Adrenal gland (tissue), 12 donors: ENCODE results near the gene CLK2. TPM values are rescaled to one million over a fixed set of nuclear protein-coding genes. Genes with fewer than 3 reads are reported as not detected.

Experiments used
- polyA plus RNA-seq, 3 donors: library from polyadenylated mRNA; stranded (reverse); fragments of 200-250 nt in 2 of 3; fragments of 350-450 nt in 1 of 3; fragmentation: Illumina TruSeq in 1 of 3; extraction: RNeasy Lipid Tissue Mini Kit (QIAGEN cat#74804) in 1 of 3; gene quantifications; one replicate each; pipeline ENCODE4 v1.2.3, GENCODE V29; 2013 to 2014
- total RNA-seq, 9 donors: library from RNA; depleted of rRNA in 4 of 9; stranded (reverse); fragments of >200 nt in 4 of 9; fragments of 120-200 nt in 1 of 9; fragmentation: NEBNext Ultra II Directional in 1 of 9; extraction: Animal tissue kit (Norgen Biotek cat#: 25700) in 1 of 9; gene quantifications; one replicate each; pipeline versions ENCODE4 v1.1.0 to v1.2.4, GENCODE V29; 2013 to 2023
- donor health status: healthy with polysubstance abuse.
- donor health status: Bipolar disorder and iron deficiency.
- donor health status: DM: yes; HTN: yes; CAD: no.
- donor health status: DM: no; HTN: no; CAD: no.
- donor health status: DM: no; HTN: no; CAD: no.
- donor health status: DM: yes; HTN: yes; CAD: no.

CLK2 gene
- total and polyA plus RNA-seq, 12 donors = 10.7 to 162 (median 54.9) TPM

Other genes with a start within 250 kb of the CLK2 start
- gene DCST2, start 239.7 kb downstream of the CLK2 start, total RNA-seq = 1 to 10 TPM in 3 of 9 donors, under 1 TPM in 4, not detected in 2; 0.14 to 2.4 (median 0.90) TPM
- 10 to 100 TPM in 1 of 3 donors, 1 to 10 TPM in 1, under 1 TPM in 1; 0.24 to 15.2 (median 8.5) TPM for gene DCST2, start 239.7 kb downstream of the CLK2 start, polyA plus RNA-seq
- gene DCST1, start 239.7 kb downstream of the CLK2 start, total RNA-seq = not detected
- gene DCST1, start 239.7 kb downstream of the CLK2 start, polyA plus RNA-seq = not detected
- gene ADAM15, start 222.2 kb downstream of the CLK2 start, total RNA-seq = 10 to 100 TPM; 11.6 to 84.2 (median 58.3) TPM
- 100 to 1,000 TPM in 2 of 3 donors, 10 to 100 TPM in 1; 16.1 to 269 (median 240) TPM for gene ADAM15, start 222.2 kb downstream of the CLK2 start, polyA plus RNA-seq
- 10 to 100 TPM in 5 of 9 donors, 1 to 10 TPM in 4; 3.5 to 28.7 (median 12.7) TPM for gene EFNA4, start 209.8 kb downstream of the CLK2 start, total RNA-seq
- gene EFNA4, start 209.8 kb downstream of the CLK2 start, polyA plus RNA-seq = 10 to 100 TPM; 10.0 to 23.5 (median 12.1) TPM
- gene EFNA3, start 194.7 kb downstream of the CLK2 start, total RNA-seq = 1 to 10 TPM; 1.4 to 7.3 (median 2.7) TPM
- gene EFNA3, start 194.7 kb downstream of the CLK2 start, polyA plus RNA-seq = 1 to 10 TPM; 2.8 to 4.0 (median 3.7) TPM
- gene EFNA1, start 145.6 kb downstream of the CLK2 start, total RNA-seq = 10 to 100 TPM in 8 of 9 donors, 1 to 10 TPM in 1; 9.9 to 49.7 (median 27.7) TPM
- gene EFNA1, start 145.6 kb downstream of the CLK2 start, polyA plus RNA-seq = 10 to 100 TPM in 2 of 3 donors, 1 to 10 TPM in 1; 6.6 to 35.9 (median 30.2) TPM
- 100 to 1,000 TPM in 2 of 9 donors, 10 to 100 TPM in 7; 31.7 to 112 (median 50.6) TPM for gene SLC50A1, start 137.7 kb downstream of the CLK2 start, total RNA-seq
- 100 to 1,000 TPM in 1 of 3 donors, 10 to 100 TPM in 2; 55.2 to 172 (median 61.8) TPM for gene SLC50A1, start 137.7 kb downstream of the CLK2 start, polyA plus RNA-seq
- 100 to 1,000 TPM in 8 of 9 donors, 10 to 100 TPM in 1; 45.4 to 192 (median 159) TPM for gene DPM3, start 133.0 kb downstream of the CLK2 start, total RNA-seq
- gene DPM3, start 133.0 kb downstream of the CLK2 start, polyA plus RNA-seq = 1,000 to 10,000 TPM in 2 of 3 donors, 1 to 10 TPM in 1; 6.8 to 1,427 (median 1,371) TPM
- 100 to 1,000 TPM in 8 of 9 donors, 10 to 100 TPM in 1; 76.1 to 252 (median 154) TPM for gene KRTCAP2, start 100.2 kb downstream of the CLK2 start, total RNA-seq
- 100 to 1,000 TPM; 383 to 806 (median 704) TPM for gene KRTCAP2, start 100.2 kb downstream of the CLK2 start, polyA plus RNA-seq
- gene TRIM46, start 99.7 kb downstream of the CLK2 start, total RNA-seq = under 1 TPM in 7 of 9 donors, not detected in 2; 0.19 to 0.96 (median 0.44) TPM
- 1 to 10 TPM in 2 of 3 donors, under 1 TPM in 1; 0.38 to 5.6 (median 1.2) TPM for gene TRIM46, start 99.7 kb downstream of the CLK2 start, polyA plus RNA-seq
- 10 to 100 TPM in 7 of 9 donors, 1 to 10 TPM in 2; 7.1 to 38.6 (median 15.7) TPM for gene THBS3, start 65.6 kb downstream of the CLK2 start, total RNA-seq
- 100 to 1,000 TPM in 1 of 3 donors, 10 to 100 TPM in 1, 1 to 10 TPM in 1; 9.6 to 147 (median 71.3) TPM for gene THBS3, start 65.6 kb downstream of the CLK2 start, polyA plus RNA-seq
- gene MTX1, start 64.8 kb downstream of the CLK2 start, total RNA-seq = 10 to 100 TPM; 39.2 to 83.8 (median 45.6) TPM
- 100 to 1,000 TPM in 1 of 3 donors, 10 to 100 TPM in 2; 26.7 to 111 (median 79.8) TPM for gene MTX1, start 64.8 kb downstream of the CLK2 start, polyA plus RNA-seq
- 10 to 100 TPM in 7 of 9 donors, 1 to 10 TPM in 2; 8.5 to 43.0 (median 32.6) TPM for gene ENTREP3, start 18.0 kb downstream of the CLK2 start, total RNA-seq
- gene ENTREP3, start 18.0 kb downstream of the CLK2 start, polyA plus RNA-seq = 10 to 100 TPM; 10.3 to 26.9 (median 22.7) TPM
- gene SCAMP3, start 11.1 kb downstream of the CLK2 start, total RNA-seq = 100 to 1,000 TPM in 4 of 9 donors, 10 to 100 TPM in 5; 51.0 to 143 (median 98.6) TPM
- gene SCAMP3, start 11.1 kb downstream of the CLK2 start, polyA plus RNA-seq = 100 to 1,000 TPM in 1 of 3 donors, 10 to 100 TPM in 2; 41.9 to 102 (median 78.0) TPM
- 1 to 10 TPM; 1.0 to 6.5 (median 3.6) TPM for gene HCN3, start 4.0 kb upstream of the CLK2 start, total RNA-seq
- 10 to 100 TPM in 1 of 3 donors, 1 to 10 TPM in 2; 3.1 to 14.5 (median 6.2) TPM for gene HCN3, start 4.0 kb upstream of the CLK2 start, polyA plus RNA-seq
- under 1 TPM in 2 of 9 donors, not detected in 7; 0.18 to 0.34 TPM for gene PKLR, start 27.9 kb upstream of the CLK2 start, total RNA-seq
- under 1 TPM in 2 of 3 donors, not detected in 1; 0.10 to 0.24 TPM for gene PKLR, start 27.9 kb upstream of the CLK2 start, polyA plus RNA-seq
- 1,000 to 10,000 TPM in 2 of 9 donors, 100 to 1,000 TPM in 7; 107 to 2,334 (median 186) TPM for gene FDPS, start 35.4 kb upstream of the CLK2 start, total RNA-seq
- 1,000 to 10,000 TPM in 1 of 3 donors, 100 to 1,000 TPM in 2; 167 to 2,274 (median 225) TPM for gene FDPS, start 35.4 kb upstream of the CLK2 start, polyA plus RNA-seq
- gene RUSC1, start 47.4 kb upstream of the CLK2 start, total RNA-seq = 10 to 100 TPM in 8 of 9 donors, 1 to 10 TPM in 1; 9.8 to 64.9 (median 27.1) TPM
- gene RUSC1, start 47.4 kb upstream of the CLK2 start, polyA plus RNA-seq = 100 to 1,000 TPM in 1 of 3 donors, 10 to 100 TPM in 2; 15.1 to 111 (median 53.7) TPM